Stimulated activated CD8-positive, alpha-beta memory T cell treated with anti-CD3 and anti-CD28 coated beads, Interleukin-12 subunit alpha, Interleukin-12 subunit beta, amount 100 ng/mL, for 24 hours (primary cell): Measurements from ENCODE around the gene CCDC85C.

Experiments used
- DNase-seq: peaks from one replicate; pipeline ENCODE4 v3.0.0-alpha.2; 2020; ENCODE audit errors: extremely low read depth

The CCDC85C gene

DNA sequence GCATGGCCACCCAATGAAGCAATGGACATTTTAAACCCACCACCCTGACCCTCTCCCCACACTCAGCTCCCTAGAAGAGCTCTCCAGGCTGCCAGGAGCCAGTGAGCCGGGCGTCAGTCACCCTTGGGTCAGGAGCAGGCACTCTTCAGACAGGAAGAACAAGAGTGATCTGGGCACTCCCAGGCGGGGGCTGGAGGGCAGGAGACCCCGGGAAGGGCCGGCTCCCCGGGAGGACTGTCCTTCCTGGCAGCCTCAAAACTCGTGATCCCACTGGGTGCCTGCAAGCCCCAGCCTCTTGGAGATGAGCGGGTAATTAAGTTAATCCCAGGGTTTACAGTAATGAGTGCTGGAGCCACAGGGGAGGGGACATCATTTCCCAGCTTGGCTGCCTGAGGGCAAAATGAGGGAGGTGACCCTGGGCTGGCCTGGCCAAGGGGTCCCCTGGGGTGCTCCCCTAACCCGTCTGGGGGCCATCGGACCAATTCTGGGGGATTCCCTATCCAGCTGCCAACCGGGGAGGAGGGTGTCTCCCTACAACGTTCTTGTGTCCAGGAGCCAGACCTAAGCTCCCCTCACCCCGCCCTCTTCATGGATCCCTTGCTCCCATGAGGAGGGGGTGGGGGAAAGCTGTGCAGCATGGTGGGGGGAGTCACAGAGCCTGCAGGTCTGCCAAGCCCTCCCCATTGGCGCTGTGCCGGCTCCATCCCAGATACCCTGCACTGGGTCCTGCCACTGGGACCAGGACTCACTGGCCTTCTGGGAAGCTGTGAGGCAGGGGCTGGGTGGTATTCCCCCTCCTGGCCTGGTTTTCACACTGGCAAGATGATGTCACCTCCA lies 63.6 kb downstream of the CCDC85C start:
- no peak for DNase-seq

GRCh38 chr14:99539491-99539890 lies 64.5 kb downstream of the CCDC85C start:
- DNase-seq = no peak

DNA sequence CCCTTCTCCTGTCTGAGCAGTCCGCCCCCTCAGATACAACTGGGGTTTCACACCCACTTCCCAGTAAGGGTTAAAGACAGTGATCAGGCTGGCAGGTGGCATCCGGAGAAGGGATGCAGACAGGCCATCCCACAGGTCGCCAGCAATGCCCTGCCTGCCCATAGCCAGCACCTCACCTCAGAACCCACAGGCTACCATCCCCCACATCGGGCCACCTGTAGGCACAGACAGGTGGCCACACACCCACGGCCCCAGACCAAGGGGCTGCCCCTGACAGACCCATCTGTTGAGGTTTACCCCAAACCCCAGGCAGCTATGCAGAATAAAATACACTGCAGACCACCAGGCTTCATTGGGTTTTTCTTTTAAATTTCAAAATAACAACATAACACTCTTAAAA lies 65.3 kb downstream of the CCDC85C start:
- no peak for DNase-seq

- DNase-seq = no peak
These were observed 65.7 kb downstream of the CCDC85C start for GRCh38 chr14:99538275-99538674.

GRCh38 chr14:99537399-99537798 lies 66.6 kb downstream of the CCDC85C start:
- DNase-seq = no peak

DNA sequence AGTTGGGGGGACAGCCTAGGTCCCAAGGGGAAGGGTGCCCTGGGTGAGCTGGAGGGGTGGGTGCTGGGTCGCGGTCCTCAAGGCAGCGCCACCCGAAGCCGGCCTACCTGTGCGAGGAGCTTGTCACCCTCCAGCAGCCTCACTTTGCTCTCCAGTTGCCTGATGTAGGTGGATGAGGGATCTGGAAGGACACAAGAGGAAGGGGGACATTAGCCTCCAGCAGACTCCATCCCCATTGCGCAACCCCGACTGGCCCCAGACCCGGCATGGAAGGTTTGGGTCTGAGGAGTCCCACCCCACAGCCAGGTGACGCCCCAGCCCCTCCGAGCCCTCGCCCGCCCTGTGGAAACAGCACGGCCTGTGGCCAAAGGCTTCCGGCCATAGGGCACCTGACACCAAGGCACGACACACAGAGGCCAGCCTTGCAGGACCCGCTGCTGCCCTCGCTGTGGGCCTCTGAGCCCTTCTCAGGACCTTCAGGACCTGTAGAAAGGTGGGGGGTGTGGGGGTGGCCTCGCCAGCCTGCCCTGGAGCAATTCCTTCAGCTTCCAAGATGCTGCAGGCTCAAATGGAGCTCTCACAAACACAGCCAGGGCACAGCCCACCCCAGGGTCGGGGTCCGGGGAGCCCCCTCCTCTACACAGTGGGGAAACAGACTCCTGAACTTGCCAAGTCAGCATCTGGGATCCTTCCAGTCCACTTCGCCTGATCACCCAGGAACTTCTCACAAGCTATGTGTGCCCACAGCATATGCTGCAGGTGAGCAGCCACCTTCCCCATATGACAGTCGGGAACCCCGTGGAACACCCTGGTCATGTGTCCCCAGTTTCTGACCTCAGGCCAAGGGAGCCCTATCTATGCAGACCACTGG lies 67.9 kb downstream of the CCDC85C start:
- no peak for DNase-seq

DNA sequence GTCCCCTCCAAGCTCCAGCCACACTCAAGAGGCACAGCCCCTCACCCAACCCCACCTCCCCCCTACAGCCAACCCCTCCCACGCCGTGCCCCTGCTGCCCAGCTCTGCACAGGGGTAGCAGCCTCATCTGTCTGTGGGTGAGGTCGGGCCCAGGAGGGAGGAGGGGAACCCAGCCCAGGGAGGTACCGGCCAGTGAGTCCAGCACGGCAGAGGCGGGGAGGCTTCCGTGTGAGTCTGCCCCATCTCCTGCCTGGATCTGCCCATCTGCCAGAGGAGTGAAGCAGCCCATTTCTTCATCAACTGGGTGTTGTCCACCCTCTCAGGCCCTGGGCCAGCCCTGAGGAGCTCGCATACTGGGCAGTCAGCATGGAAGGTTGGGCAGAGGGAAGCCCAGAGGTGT lies 68.6 kb downstream of the CCDC85C start:
- no peak for DNase-seq

DNA sequence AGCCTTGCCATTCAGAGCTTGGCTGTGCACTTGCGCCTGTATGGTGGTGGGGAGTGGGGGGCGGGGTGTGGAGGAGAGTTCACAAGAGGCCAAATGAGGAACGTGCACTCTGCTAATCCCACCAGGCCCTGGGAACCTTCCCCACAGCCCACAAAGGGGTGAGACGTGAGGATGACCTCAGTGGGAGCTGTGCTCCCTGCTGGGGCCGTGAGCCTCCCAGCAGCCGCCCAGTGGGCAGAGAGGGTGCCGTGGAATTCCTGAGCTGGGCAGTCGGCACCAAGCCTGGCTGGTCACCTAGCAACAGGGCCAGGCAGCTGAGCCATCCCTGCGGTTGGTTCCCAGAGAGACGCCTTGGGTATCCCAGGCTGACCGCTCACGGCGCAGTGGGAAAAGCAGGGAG lies 69.1 kb downstream of the CCDC85C start:
- DNase-seq = no peak

DNA sequence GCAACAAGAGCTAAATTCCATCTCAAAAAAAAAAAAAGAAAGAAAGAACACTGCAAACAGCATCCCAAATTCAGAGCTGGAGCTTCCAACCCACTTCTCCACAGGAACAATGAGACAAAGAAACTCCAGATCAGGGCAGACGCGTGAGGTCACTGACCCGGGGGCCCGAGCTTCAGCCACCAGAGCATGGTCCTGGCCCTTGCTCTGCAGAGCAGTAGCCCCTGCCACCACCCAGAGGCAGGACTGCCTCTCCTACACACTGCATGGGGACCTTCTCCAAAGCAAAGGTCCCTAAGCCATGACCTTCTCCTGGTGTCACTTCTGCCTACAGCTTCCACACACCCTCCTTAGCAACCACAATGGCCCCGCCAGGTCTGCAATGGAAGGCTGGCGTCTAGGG lies 69.7 kb downstream of the CCDC85C start:
- no peak for DNase-seq

GRCh38 chr14:99532310-99532709 lies 71.7 kb downstream of the CCDC85C start:
- no peak for DNase-seq

DNA sequence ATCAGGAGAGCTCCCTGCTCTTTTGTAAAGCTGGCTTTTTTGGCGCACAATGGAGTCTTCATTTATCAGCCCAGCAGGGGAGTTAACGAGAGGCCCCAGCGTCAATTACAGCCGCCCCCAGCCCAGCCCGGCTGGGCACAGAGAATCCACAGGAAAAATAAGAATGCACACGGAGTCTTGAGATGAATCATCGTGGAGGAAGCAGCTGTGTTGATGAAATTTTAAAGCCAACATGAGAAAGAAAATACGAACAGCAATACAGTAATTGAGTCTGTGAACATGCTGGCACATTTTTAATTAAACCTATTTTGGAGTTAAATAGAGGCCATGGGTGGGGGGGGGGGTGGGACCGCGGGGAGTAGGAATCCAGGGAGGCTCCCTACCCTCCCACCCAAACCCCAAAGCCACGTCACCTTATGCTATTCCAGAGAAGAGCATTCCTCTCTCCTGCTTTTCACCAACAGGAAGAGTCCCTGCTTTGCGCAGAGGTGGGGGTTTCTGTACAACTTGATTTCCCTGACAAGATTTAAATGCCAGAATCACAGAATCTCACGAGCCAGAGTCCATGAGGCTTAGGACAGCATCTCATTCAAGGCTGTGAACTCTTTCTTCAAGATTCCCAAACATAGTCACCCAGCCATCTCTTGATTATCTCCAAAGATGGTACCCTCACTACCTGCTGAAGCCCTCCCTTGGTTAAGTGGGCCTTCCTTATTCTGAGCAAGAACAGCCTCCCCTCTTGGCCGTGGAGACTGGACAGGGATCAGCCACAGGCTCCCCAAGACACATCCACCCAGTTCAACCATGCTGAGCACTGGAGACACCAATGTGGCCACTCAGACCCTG lies 72.5 kb downstream of the CCDC85C start:
- no peak for DNase-seq

- no peak for DNase-seq
These were observed 73.4 kb downstream of the CCDC85C start for GRCh38 chr14:99530407-99531155.

DNA sequence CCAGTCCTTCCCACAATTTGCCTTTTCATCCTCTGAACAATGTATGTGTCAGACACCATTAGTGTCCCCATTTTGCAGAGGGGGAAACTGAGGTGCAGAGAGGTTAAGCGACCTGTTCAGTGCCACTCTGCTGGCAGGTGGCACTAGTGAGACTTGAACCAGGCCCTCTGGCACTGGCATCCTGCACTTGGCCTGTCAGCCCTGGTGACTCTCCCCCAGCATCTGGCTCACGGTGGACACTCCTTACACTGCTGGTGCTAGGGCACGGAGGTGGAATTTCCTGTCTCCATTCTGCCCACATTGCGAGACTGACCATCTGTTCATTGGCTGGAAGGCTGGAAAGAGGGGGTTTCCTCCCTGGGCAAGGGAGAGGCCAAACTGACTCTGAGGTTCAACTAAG lies 74.1 kb downstream of the CCDC85C start:
- DNase-seq = no peak

- no peak for DNase-seq
These were observed 76.5 kb downstream of the CCDC85C start for GRCh38 chr14:99527427-99528076.

GRCh38 chr14:99527026-99527425 lies 77.0 kb downstream of the CCDC85C start:
- DNase-seq = no peak

DNA sequence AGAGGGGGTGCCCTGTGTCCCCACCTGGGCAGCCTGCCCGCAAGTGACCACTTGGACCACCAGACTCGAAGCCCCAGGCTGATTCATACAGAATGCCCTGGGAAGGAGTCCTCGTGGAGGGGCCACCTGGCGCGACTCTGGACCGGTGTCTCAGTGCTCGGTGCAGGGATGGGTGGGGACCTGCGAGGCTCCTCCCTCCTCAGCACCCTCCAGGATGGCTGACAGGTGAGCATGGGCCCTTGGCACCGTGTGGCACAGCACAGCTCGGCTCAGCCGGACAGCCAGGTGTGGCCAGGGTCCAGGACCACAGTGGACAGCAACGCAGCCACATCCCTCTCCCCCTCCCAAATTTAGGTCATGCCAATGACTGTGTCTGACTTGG lies 78.3 kb downstream of the CCDC85C start:
- DNase-seq = no peak

GRCh38 chr14:99524804-99525698 lies 79.0 kb downstream of the CCDC85C start:
- DNase-seq = no peak

GRCh38 chr14:99524091-99524661 lies 79.8 kb downstream of the CCDC85C start:
- no peak for DNase-seq

DNA sequence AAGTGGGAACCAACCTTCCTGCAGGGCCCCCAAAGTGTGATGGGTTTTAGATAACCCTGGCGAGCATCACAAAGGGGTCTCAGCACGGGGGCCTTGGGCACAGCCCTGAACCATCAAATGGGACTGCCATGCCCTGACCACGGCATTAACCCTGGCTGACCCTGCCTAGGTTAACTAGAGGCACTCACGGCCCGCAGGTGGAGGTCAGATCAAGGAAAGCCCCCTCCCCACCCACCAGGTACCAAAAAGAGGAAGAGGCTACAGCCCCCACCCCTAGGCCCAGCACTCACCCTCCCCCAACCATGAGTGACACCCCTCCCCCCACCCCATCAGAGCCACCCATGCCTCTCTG lies 80.3 kb downstream of the CCDC85C start:
- DNase-seq = no peak
